Measurements from ENCODE around the gene CR1. TPM values are rescaled to one million over a fixed set of nuclear protein-coding genes. Genes with fewer than 3 reads are reported as not detected.
"Not testable (repeated sequence)": the region's sequence is repeated elsewhere in the genome, so short reads cannot be mapped to it uniquely, and the experiment has no call there.

CR1 gene
- total RNA-seq, 1 experiment from 2014 or later, result not detected

DNA sequence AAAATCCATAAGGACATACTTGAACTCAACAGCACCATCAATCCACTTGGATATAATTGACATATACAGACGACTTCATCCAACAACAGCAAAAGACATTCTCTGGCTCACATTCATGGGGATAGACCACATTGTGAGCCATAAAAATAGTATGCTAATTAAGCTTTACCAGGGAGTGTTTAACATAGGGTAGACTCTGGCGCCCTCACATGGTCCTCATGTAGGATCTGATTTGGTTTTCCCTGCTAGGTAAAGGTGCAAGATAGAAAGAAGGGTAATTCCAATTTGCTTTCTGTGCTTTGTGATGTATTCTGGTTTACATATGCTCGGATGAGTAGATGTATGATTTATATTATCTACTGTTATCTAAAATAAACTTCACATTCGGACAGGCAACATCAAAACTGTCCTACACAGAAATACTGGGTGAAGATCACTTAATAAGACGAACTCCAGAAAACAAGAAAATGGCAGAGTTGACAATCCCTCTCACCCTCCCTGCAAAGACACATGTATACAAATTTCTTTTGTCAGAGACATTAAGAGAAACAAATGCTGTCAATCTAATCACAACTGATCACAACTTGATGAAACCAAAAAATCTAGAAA is 176.7 kb downstream of the CR1 start:
- DNase-seq (ENCODE audit: low spot score), result peak; percentile 79

DNA sequence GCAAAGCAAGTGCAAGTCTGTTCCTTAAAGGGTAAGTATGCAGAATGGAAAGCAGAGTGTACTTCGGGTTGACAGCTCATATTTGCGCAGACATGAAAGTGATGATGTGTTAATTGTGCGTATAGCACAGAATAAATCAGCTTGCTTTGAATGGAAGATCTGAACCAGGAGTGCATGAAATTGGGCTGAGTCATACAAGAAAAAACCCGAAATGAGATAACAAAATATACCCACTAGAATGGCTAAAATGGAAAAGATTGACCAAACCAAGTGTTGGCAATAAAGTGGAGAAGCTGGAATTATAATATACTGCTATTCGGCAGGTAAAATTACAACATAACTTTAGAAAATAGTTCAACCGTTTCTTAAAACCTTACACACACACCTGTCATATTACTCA is 177.4 kb downstream of the CR1 start:
- no peak for DNase-seq (ENCODE audit: low spot score)

DNA sequence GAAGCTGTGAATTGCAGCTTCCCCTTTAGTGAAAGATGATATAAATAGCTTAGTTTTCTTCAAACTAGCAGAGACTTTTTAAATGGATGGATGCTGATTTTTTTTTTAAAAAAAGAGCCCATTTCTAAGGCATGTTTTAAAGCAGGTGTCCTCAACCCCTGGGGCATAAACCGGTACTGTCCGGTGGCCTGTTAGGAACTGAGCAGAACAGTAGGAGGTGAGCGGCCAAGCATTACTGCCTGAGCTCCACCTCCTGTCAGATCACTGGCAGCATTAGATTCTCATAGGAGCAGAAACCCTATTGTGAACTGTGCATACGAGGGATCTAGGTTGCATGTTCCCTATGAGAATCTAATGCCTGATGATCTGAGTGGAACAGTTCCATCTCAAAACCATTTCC is 180.2 kb downstream of the CR1 start:
- DNase-seq (ENCODE audit: low spot score), result no peak

DNA sequence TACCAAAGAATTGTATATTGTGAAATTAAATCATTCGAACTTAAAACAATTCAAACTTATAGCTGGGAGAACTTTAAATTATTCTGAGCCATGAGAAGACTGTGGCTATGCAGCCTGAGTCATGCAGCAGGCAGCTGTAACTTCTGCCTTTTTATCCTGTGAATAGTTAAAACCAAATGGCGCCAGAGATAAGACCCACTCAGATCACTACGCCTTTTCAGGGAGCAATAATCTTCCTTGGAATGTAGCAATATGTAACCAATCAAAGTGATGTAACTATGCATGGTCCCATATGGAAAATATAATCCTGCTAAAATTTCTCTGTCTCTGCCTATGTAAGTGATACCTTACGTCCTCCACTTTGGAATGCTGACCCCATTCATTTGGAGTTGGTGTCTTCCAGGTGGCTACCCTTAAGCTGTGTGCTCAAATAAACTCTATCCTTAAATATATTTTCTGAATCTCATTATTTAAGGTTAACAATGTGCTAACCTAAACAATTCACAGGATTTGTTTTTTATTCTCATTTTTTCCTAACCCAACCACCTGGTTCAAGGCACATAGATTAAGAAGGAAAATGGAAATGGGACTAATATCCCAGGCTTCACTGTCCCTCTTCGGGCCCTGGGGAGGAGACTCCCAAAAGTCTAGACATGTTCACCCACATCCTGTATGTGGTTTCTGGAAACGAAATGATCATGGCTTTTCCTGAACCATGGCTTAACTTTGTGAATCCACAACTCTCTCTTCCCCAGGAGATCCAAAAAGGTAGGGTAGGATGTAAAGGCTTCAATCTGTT is 184.8 kb downstream of the CR1 start:
- DNase-seq (ENCODE audit: low spot score), result not testable (repeated sequence)

DNA sequence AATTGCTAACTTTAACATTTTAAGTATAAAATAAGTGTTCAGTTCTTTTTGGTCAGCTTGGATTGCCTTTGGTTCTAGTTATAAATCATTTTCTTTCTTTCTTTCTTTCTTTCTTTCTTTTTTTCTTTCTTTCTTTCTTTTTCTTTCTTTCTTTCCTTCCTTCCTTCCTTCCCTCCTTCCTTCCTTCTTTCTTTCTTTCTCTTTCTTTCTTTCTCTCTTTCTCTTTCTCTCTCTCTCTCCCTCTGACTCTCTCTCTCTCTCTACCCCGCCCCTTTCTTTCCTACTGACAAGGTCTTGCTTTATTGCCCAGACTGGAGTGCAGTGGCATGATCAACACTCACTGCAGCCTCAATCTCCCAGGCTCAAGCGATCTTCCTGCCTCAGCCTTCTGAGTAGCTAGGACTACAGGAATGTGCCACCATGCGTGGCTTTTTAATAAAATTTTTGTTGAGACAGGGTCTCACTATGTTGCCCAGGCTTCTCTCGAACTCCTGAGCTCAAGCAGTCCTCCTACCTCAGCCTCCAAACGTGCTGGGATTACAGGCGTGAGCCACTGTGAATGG is 187.0 kb downstream of the CR1 start:
- DNase-seq (ENCODE audit: low spot score), result not testable (repeated sequence)

DNA sequence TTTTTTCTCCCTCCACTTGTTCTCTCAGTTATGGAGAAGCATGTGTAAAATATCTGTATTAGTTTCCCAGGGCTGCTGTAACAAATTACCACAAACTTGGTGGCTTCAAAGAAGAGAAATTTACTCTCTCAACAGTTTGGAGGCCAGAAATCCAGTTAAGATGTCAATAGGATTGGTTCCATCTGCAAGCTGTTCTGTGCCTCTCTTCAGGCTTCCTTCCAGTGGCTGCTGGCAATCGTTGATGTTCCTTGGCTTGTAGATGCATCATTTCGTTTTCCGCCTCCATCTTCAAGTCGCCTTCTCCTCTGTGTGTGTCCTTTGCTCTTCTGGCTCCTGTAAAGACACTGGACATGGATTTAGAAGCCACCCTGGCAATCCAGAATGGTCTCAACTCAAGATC is 194.6 kb downstream of the CR1 start:
- not testable (repeated sequence) for DNase-seq (ENCODE audit: low spot score)

DNA sequence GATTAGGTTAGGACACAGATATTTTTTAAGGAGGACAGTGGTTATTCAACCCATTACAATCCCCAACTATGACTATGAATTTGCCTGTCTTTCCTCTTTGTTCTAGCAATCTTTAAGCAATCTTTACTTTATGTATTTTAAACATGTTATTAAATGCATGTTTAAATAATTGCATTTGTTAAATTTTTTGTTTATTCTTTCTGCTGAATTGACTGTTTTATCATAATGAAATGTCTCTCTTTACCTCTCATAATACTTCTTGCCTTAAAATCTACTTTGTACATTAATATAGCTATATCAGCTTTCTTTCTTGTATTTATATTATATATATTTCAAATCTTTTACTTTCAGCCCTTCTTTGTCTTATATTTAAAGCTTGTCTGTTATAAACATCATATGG is 195.1 kb downstream of the CR1 start:
- DNase-seq (ENCODE audit: low spot score), result no peak

Other genes with a start within 250 kb of the CR1 start
- gene CD55, start 174.5 kb upstream of the CR1 start, total RNA-seq (2014; rRNA removed; shearing (Covaris generic)), result 55.0 and 65.9 TPM in 2 replicates
- gene CR2, start 41.8 kb upstream of the CR1 start, total RNA-seq (2014; rRNA removed; shearing (Covaris generic)), result not detected in 2 replicates
- not detected in 2 replicates for gene CR1L, start 149.0 kb downstream of the CR1 start, total RNA-seq (2014; rRNA removed; shearing (Covaris generic))

Data from HT-29 (cell line).